Stimulated activated CD8-positive, alpha-beta memory T cell treated with anti-CD3 and anti-CD28 coated beads, Interleukin-7, amount 100 ng/mL, for 4 hours (primary cell): Measurements from ENCODE around the gene EXOC1.
A peak's percentile ranks its signal among the peaks of the same experiment; 100 is the strongest.

Experiments
- DNase-seq, 2 donors: peaks; one replicate each; pipeline ENCODE4 v3.0.0-alpha.2; 2020; ENCODE audit warnings: low read depth in 2 of 2

The EXOC1 gene

GRCh38 chr4:55851885-55852284 is 1.6 kb upstream of the EXOC1 start:
- DNase-seq, result no peak

GRCh38 chr4:55854129-55854528 is 681 bp downstream of the EXOC1 start:
- DNase-seq, result no peak

GRCh38 chr4:55857586-55857985 is 4.1 kb downstream of the EXOC1 start:
- DNase-seq, result no peak

GRCh38 chr4:55859711-55860110 is 6.3 kb downstream of the EXOC1 start:
- no peak for DNase-seq

- no peak for DNase-seq
Observed at GRCh38 chr4:55864577-55865223, 11.3 kb downstream of the EXOC1 start.

- no peak for DNase-seq
Observed at GRCh38 chr4:55865228-55865806, 11.9 kb downstream of the EXOC1 start.

GRCh38 chr4:55866290-55866907 is 13.0 kb downstream of the EXOC1 start:
- DNase-seq, result no peak

- peak in 1 of 2 donors; percentile 13 for DNase-seq
Observed at GRCh38 chr4:55866973-55867574, 13.6 kb downstream of the EXOC1 start.

GRCh38 chr4:55868581-55869090 is 15.2 kb downstream of the EXOC1 start:
- no peak for DNase-seq

- no peak for DNase-seq
Observed at GRCh38 chr4:55871299-55871800, 17.9 kb downstream of the EXOC1 start.

- DNase-seq, result no peak
Observed at GRCh38 chr4:55874831-55875230, 21.4 kb downstream of the EXOC1 start.

GRCh38 chr4:55876387-55876786 is 22.9 kb downstream of the EXOC1 start:
- no peak for DNase-seq

- DNase-seq, result no peak
Observed at GRCh38 chr4:55879224-55879623, 25.8 kb downstream of the EXOC1 start.

- no peak for DNase-seq
Observed at GRCh38 chr4:55880652-55881280, 27.3 kb downstream of the EXOC1 start.

GRCh38 chr4:55884093-55884850 is 30.8 kb downstream of the EXOC1 start:
- no peak for DNase-seq

GRCh38 chr4:55884851-55885219 is 31.4 kb downstream of the EXOC1 start:
- DNase-seq, result no peak

- no peak for DNase-seq
Observed at GRCh38 chr4:55887594-55887993, 34.1 kb downstream of the EXOC1 start.

GRCh38 chr4:55892156-55892555 is 38.7 kb downstream of the EXOC1 start:
- DNase-seq, result no peak

GRCh38 chr4:55896622-55897021 is 43.2 kb downstream of the EXOC1 start:
- DNase-seq, result no peak

GRCh38 chr4:55902677-55903076 is 49.2 kb downstream of the EXOC1 start:
- no peak for DNase-seq

GRCh38 chr4:55903577-55903976 is 50.1 kb downstream of the EXOC1 start:
- DNase-seq, result no peak
